MM.1S (cell line): ENCODE data around the gene DIAPH3.

Experiments used
- CTCF ChIP-seq: fragments of 300-600 bp; sonication (generic); IDR thresholded peaks from 2 replicates; pipeline ENCODE4 v1.5.1; 2016; ENCODE audit warnings: antibody characterized with exemption, low read length, mixed read lengths
- EZH2 ChIP-seq: fragments of 300-600 bp; sonication (generic); optimal IDR thresholded peaks from 2 replicates; pipeline ENCODE3; 2017; ENCODE audit warnings: low read depth, mild to moderate bottlenecking, antibody characterized with exemption, low read length, mixed read lengths

- TF ChIP-seq CTCF, result no peak
- TF ChIP-seq EZH2, result no peak
These were observed 479.6 kb downstream of the DIAPH3 start for GRCh38 chr13:59684105-59684504.
